AG20443 (cell line): Measurements from ENCODE around the gene LIN7C.
A peak's percentile ranks its signal among the peaks of the same experiment; 100 is the strongest.
"Not testable (repeated sequence)": the region's sequence is repeated elsewhere in the genome, so short reads cannot be mapped to it uniquely, and the experiment has no call there.

Experiments
- DNase-seq: peaks from one replicate; pipeline ENCODE4 v3.0.0; 2012; ENCODE audit warnings: low spot score, mixed read lengths

Gene LIN7C, protein sequence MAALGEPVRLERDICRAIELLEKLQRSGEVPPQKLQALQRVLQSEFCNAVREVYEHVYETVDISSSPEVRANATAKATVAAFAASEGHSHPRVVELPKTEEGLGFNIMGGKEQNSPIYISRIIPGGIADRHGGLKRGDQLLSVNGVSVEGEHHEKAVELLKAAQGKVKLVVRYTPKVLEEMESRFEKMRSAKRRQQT

DNA sequence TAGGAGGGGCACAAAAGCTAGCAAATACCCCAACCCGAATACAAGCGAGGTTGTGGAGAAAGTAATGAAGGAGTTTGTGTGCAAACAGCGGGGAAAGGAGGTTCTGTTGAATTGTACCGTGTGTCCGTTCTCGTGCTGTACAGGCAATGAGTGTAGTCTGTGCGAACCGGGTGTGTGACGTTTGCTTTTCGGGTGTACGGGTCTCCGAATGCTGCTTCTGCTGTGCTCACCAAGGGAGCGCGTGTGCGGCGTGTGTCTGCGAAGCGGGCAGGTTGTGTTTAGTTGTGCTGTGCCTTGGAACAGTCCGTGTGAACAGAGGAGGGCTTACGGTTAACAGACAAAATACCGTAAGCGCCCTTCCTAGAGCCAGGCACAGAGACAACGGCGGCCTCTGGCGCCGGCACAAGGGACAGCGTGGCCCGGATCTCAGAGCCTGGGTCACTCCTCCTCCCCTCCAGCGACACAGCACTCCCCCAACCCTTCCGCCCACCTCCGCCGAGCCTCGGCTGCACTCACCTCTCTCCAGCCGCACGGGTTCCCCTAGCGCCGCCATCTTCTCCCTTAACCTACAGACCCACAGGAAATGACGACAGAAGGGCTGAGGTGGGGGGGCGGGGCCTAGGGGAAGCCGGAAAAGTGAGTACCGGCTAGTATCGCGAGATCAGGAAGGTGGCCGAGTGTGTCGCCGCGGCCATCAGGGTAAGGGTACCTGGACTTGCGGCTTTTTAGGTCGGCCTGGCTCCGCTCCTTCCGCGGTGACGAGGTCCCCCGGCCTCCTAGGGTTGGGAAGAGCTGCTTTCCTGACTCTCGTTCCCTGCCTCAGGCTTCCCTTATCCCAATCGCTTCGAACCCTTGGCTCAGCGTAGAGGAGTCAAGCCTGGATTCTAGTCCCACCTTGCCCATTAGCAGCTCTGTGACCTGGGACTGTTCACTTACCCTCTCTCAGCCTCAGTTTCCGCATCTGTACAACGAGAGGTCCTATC is at the start of gene LIN7C:
LIN7C (minus strand) TSS at position 570 of the 983 bp plus-strand sequence; CDS start at position 553, 17 bp downstream.
- DNase-seq: peak; percentile 98

DNA sequence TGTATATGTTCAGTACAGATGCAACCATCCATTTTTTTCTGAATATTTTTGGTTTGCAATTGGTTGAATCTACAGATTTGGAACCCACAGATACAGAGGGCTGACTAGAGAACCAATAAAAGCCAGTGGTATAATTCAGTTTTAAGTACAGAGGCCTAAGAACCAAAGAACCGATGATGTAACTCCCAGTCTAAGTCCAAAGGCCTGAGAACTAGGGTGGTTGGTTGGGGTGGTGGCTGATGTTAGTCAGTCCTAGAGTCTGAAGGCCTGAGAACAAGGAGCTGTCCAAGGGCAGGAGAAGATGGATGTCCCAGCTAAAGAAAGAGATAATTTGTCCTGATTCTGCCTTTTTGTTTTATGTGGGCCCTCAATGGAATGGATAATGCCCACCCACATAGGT is 48.7 kb upstream of the LIN7C start:
- no peak for DNase-seq

DNA sequence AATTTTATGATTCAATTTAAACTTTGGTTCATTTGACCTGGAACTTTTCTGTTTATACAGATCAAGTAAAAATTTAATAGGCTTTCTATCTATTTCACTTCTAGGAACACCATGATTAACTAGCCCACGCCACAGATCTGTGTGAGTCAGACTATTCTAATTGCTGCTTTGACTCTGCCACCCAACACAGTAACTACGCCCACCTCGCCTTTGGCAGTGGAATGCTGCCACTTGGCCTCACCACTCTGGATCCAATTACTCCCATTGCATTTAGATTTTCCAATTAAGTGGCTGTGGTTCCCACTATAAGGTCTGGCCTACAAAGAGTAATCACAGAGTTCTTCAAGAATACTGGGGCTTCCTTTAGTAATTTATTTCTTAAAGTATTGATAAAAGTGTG is 46.6 kb upstream of the LIN7C start:
- peak; percentile 22 for DNase-seq

DNA sequence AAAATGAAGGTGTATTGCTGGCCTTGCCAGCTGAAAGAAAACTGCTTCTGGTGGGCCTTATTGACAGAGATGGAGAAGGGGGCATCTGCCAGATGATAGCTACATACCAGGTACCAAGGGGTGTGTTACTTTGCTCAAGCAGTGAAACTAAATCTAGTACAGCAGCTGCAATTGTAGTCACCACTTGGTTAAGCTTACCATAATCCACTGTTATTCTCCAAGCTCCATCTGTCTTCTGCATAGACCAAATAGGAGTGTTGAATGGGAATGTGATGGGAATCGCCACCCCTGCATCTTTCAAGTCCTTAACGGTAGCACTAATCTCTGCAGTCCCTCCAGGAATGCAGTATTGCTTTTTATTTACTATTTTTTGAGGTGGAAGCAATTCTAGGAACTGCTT is 45.8 kb upstream of the LIN7C start:
- DNase-seq: no peak

DNA sequence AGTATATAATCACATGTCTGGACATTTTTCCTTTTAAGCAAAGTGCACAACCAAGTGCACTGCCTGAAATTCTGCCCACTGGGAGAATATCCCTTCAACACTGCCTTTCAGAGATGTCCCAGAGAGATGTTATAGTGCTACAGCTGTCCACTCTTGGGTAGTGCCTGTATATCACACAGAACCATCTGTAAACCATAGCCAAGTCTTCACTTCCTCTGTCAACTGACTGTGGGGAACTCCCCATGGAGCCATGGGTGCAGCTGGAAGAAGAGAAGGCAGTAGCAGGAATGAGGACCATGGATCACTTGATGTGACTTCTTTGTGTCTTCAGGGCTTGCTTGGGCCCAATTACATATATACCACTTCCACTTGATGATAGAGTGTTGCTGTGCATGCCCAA is 44.6 kb upstream of the LIN7C start:
- no peak for DNase-seq

DNA sequence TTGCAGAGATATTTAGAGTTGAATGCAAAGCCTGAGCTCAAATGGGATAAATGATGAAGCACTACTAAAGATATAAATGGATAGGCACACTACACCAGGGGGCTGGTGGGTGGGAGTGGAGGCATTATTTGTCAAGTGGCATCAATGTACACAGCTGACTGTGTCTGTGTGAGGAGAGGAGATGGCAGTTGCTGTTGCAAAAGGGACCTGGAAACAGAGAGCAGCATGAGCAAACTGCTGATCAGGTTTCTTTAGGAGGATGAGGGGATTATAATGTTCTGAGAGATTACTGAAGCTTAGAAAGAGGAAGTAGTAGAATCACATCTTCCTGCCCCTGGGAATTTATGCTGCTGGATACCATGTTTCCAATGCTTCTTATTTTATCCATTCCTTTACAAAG is 39.4 kb upstream of the LIN7C start:
- DNase-seq: no peak

DNA sequence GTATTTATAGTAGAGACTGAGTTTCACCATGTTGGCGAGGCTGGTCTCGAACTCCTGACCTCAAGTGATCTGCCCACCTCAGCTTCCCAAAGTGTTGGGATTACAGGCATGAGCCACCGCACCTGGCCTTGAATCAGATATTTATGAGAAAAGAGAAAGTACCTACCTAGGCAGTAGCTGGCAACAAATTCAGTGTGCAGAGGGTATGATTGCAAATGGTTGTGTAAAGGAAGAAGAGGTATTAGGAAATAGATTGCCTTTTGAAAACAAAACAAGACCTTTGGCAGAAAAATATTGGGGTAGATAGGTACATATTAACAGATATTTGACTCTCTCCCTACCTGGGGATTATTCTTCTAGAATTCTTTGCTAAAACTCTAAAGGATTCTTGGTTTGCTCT is 38.5 kb upstream of the LIN7C start:
- DNase-seq: no peak

DNA sequence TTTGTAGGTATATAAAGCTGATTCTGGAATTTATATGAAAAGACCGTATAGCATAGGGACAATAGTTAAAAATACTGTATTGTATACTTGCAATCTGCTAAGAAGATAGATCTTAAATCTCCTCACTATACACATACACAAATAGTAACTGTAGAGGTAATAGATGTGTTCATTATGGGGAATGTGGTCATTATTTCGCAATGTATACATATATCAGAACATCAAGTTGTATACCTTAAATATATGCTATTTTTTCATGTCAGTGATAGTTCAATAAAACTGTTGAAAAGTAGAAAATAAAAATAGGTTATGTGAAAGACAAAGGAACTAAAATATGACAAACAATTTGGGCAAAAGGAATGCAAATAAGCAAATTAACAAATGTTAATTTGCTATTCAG is 35.2 kb upstream of the LIN7C start:
- DNase-seq: no peak

DNA sequence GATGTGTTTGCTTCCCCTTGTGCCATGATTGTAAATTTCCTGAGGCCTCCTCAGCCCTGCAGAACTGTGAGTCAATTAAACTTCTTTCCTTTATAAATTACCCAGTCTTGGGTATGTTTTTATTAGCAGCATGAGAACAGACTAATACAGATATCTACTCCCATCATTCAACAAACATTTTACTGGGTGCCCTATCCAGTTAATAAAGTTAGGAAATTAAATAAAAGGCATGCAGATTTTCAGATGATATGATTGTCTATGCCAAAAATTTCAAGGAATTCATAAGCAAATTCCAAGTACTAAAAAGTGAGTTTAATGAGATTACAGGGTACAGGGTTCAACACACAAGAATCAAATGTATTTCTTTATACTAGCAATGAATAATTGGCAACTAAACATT is 33.5 kb upstream of the LIN7C start:
- DNase-seq: no peak

DNA sequence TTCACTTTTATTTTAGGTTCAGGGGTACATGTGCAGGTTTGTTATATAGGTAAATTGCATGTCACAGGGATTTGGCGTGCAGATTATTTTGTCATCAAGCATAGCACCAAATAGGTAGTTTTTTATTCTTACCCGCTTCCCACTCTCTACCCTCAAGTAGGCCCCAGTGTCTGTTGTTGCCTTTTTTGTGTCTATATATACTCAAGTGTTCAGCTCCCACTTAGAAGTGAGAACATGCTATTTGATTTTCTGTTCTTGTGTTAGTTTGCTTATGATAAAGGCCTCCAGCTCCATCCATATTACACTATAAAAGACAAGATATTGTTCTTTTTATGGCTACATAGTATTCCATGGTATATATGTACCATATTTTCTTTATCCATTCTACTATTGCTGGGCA is 28.5 kb upstream of the LIN7C start:
- no peak for DNase-seq

DNA sequence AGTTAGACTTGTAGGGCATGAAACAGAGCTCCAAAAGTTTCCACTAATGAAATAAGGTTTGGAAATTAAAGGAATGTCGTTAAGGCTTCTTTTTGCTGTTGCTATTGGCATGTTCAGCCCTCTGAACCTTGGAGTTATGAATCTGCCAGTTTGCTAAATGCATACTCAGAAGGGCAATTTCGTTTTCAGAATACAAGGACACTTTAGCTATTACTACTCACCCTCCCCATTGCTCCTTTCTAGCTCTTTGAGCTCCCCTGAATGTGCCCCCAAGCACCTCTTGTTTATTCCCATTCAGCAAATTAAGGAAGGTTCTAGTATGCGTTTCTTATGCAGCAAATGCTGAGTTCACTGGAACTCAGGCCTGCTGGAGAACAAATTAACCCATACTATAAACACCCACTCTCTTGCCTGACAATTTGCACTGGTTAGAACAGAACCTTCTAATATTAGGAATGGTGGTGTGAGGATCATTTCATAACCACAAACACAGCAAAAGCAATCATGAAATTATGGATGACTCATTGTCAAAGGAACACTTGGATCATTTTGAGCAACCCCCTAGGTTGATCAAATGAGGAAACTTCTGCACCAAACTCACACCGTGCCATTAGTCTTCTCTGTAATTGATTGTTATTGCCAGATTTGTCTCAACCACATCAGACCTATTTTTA is 26.2 kb upstream of the LIN7C start:
- DNase-seq: peak; percentile 15

DNA sequence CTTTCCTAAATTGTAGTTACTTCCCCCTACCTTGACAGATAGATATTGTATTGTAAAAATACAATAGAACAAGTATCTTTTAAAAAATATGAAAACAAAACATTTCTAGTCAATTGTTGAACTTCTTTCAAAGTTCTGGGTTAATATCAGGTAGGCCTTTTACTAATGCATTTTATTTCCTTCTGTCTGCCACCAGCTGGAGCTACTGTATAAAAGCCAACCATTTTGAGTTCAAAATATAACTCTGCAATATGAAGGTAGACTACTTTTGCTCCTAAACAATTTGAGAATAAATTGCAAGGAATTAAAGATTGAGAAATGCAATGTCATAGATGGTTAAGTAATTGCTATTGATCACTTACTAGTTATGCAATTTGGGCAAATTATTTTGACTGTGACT is 22.1 kb upstream of the LIN7C start:
- no peak for DNase-seq

DNA sequence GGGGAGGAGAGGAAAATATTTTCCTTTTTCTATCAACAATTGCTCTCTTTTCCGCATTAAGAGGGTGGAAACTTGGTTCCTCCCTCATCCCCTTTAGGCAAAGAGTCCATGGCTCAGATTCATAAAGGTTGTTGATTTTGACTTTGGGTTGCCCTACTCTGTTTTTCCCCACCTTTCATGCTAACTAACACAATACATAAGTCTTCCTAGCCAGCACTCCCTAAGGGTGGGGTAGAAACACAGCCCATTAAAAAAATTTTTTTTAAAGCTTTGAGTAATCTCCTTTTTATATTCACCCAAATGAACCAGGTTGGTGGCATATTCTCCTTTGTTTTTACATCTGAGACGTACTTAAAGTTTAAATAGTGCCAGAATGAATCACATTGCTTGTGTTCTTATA is 20.0 kb upstream of the LIN7C start:
- no peak for DNase-seq

DNA sequence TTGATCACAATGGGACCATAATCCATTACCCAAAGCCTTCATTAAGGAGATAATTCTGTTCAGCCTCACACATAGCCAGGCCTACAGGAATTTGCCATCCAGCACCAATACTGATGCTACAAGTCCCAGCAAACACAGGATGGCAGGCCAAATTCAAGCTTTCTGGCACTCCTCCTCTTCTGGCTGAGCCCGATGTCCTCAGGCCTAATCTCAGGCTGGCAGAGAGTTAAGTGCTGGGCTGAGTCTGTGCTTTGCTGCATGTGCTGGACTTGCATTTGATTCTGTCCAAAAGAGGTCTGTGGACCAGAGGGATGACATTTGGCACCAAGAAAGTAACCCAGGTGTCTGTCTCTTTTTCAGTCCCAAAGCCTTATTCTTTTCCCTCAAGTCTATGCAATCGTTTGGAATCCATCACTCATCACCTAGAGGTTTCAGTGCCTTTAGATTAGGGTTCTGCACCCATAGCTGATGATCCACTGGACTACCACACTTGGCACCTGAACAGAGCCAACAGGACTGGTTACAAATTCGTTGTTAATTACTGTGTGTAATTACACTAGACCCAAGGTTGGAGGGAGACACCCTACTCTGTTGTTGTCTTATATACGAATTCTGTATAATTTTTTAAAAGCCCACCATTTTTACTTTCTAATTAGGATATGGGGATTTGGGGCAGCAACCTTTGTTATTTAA is 19.4 kb upstream of the LIN7C start:
- no peak for DNase-seq

DNA sequence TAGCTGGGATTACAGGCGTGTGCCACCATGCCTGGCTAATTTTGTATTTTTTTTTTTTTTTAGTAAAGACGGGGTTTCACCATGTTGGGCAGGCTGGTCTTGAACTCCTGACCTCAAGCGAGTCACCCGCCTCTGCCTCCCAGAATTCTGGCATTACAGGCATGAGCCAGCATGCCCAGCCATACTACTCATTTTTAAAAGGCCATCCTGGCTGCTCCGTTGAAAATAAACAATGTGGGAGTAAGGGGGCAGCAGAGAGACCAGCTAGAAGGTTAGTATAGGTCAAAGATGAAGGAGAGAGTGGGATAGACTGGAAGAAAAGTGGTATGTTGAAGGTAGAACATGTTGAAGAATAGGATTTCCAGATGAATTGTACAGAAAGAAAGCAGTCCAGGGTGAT is 17.6 kb upstream of the LIN7C start:
- peak; percentile 26 for DNase-seq

DNA sequence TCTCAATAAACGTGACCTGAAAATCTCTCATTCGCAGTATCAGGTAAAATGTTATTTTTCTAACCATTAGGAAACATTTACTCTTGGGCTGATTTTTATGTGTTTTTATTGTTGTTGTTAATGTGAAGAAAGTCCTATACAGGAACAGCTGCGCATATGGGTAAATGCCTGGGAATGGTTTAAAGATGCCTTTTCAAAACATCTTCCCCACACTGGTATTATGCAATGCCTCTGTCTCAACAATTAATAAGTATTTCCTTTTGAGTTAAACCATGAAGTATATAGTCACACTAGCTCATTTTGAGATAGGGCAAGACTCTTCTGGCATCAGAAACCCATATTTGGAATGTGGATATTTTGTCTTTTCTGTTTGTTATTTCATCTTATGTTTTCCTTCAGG is 13.7 kb upstream of the LIN7C start:
- no peak for DNase-seq

DNA sequence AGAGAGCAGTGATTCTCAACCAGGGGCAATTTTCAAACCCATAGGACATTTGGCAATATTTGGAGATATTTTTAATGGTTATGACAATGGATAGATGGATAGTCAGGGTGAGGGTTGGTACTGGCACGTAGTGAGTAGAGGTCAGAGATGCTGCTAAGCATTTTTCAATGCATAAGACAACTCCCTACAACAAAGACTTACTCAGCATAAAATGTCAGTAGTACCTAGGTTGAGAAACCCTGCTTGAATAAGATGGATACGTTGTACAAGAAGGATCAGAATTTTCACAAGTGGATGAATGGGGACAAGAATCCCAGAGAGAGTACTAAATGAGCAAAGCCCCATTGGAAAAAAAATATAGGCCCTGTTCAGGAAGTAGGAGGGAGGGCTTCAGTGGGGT is 11.9 kb upstream of the LIN7C start:
- DNase-seq: no peak

DNA sequence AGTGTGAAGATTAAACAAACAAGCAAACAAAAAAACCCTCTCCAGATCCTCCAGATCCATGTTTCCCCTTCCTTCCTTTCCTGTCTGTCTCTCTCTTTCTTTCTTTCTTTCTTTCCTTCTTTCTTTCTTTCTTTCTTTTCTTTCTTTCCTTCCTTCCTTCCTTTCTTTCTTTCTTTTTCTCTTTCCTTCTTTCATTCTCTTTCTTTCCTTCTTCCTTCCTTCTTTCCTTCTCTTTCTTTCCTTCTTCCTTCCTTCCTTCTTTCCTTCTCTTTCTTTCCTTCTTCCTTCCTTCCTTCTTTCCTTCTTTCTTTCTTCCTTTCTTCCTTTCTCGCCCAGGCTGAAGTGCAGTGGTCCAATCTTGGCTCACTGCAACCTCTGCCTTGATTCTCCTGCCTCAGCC is 10.9 kb upstream of the LIN7C start:
- not testable (repeated sequence) for DNase-seq

DNA sequence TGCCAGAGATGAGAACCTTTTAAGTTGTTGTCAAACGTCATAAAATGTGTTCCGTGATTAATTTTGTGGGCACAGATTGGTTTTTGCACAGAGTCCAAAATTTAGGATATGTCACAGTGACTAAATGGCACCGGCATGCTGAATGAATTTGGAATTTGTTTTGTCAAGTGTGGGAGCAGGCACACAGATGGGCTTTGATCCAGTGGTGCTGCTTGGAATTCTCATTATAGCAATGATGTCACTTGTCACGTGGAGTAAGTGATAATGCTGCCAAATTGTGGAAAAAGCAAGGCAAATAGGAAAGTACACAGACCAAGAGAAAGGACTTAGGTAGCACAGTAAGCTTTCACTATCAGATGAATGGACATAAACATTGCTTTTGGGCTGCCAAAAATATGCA is 8.0 kb upstream of the LIN7C start:
- DNase-seq: peak; percentile 78

DNA sequence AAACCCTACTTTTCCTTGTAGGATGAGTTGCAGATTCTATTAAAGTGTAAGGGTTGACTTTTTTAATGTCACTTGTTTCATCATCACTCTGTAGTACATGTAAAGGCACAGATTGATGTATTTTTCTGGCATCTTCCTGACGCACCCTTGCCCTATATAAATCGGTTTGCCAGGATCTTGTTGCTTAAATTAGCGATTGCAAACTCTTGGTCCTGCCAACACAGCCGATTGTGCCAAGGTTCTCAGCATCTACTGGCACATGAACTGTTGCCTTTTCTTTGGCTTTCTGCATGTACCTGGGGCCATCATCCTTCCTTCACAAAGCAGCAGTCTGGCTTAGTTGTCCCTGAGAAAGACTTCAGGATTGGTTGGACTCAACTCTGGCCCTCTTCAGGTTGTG is 7.5 kb upstream of the LIN7C start:
- no peak for DNase-seq

DNA sequence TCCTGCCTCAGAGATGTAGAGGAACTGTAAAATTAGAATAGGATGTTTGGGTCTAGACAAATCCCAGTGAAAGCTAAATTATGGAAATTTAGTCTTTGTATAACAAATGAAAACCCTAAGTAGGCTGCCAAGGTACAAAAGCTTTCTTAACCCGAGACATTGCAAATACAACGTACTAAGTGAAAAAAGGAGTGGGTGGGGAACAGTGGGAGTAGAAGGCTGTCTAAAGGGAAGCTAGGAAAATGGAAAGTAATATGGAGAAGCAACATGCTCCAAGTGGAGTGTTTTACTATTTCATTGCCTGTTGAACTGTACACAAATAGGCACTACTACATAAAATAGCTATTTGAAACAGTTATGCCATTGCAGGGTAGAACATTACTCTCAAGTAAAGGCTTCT is 6.8 kb upstream of the LIN7C start:
- no peak for DNase-seq

DNA sequence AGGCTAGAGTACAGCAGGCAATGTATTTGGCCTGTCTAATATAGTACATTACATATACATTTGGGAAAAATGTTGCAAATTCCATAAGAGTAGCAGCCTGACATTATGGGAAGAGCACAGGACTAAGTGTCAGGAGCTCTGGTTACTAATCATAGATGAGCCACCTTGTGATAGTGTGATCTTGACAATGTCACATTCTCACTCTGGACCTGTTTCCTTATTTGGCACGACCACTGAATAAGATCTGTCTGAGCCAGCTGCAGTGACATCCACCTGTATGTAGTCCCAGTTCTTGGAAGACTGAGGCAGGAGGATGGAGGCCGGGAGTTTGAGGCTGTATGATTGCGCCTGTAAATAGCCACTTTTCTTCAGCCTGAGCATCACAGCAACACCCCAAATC is 5.7 kb upstream of the LIN7C start:
- DNase-seq: no peak
